CD4-positive, alpha-beta T cell (primary cell): ENCODE measurements around the gene ANKS3. TPM values are rescaled to one million over a fixed set of nuclear protein-coding genes. Genes with fewer than 3 reads are reported as not detected.
A peak's percentile ranks its signal among the peaks of the same experiment; 100 is the strongest.

Experiments used
- ATAC-seq: fragments of 200-7000 bp; cut with Tn5 transposase; one replicate; pipeline ENCODE4 v1.10.0; 2022; ENCODE audit warnings: mild to moderate bottlenecking; ENCODE audit not compliant: poor library complexity
- CTCF ChIA-PET: fragments of 350-600 bp; sonication (Branson Sonifier 250); formaldehyde crosslinking; loops from one replicate; lab custom pipeline; 2021; ENCODE audit warnings: antibody characterized with exemption, inconsistent platforms; lab: Charles Lee
- POLR2A ChIA-PET: fragments of 350-600 bp; sonication (Branson Sonifier 250); formaldehyde crosslinking; loops from one replicate; lab custom pipeline; 2021; ENCODE audit warnings: antibody characterized with exemption, inconsistent platforms; lab: Charles Lee
- DNase-seq, 14 experiments: peaks; one replicate each; pipeline ENCODE4 v3.0.0-alpha.2; 2013 to 2020; ENCODE audit warnings: mixed read lengths in 2 of 14
- H3K27ac ChIP-seq, 2 donors: one replicate each; pipeline versions ENCODE4 v1.5.1 to v1.7.0; 2013; ENCODE audit warnings: low read length in 2 of 2, low read depth in 1 of 2, mild to moderate bottlenecking in 1 of 2
- H3K27me3 ChIP-seq, 2 experiments: 1 replicate in 1 of 2; 2 replicates in 1 of 2; pipeline versions ENCODE4 v1.6.1 to v1.7.0; 2013; ENCODE audit warnings: low read length in 2 of 2, control low read depth in 1 of 2, mild to moderate bottlenecking in 1 of 2, moderate library complexity in 1 of 2; ENCODE audit not compliant: insufficient read depth in 2 of 2, control insufficient read depth in 1 of 2
- H3K36me3 ChIP-seq: one replicate; pipeline ENCODE4 v1.6.1; 2013; ENCODE audit warnings: low read length, control low read depth; ENCODE audit not compliant: insufficient read depth
- H3K4me1 ChIP-seq: one replicate; pipeline ENCODE4 v1.6.1; 2013; ENCODE audit warnings: low read length, control low read depth; ENCODE audit not compliant: insufficient read depth
- H3K4me3 ChIP-seq: one replicate; pipeline ENCODE4 v1.5.1; 2013; ENCODE audit warnings: mild to moderate bottlenecking, low read length, moderate library complexity
- H3K9me3 ChIP-seq, 2 experiments: 1 replicate in 1 of 2; 2 replicates in 1 of 2; pipeline versions ENCODE4 v1.6.1 to v1.7.0; 2013; ENCODE audit warnings: low read length in 2 of 2, mild to moderate bottlenecking in 2 of 2, control low read depth in 1 of 2, moderate library complexity in 1 of 2; ENCODE audit not compliant: control insufficient read depth in 1 of 2, insufficient read depth in 1 of 2
- H3K27ac Mint-ChIP-seq: one replicate; pipeline ENCODE4 v1.8.0; 2020; ENCODE audit warnings: mixed read lengths
- H3K27me3 Mint-ChIP-seq: one replicate; pipeline ENCODE4 v1.8.0; 2021; ENCODE audit warnings: mixed read lengths
- H3K36me3 Mint-ChIP-seq: one replicate; pipeline ENCODE4 v1.8.0; 2021; ENCODE audit warnings: low read depth, mixed read lengths
- H3K4me1 Mint-ChIP-seq: one replicate; pipeline ENCODE4 v1.8.0; 2021; ENCODE audit warnings: low read depth, mixed read lengths
- H3K4me3 Mint-ChIP-seq: one replicate; pipeline ENCODE4 v1.8.0; 2020; ENCODE audit warnings: mild to moderate bottlenecking, mixed read lengths
- H3K9me3 Mint-ChIP-seq: one replicate; pipeline ENCODE4 v1.8.0; 2020; ENCODE audit warnings: mixed read lengths
- intact Hi-C, 2 experiments: fragments of 100-400 bp; cut with DNase I in 1 of 2; cut with micrococcal nuclease in 1 of 2; formaldehyde crosslinking; loops; one replicate each; pipeline versions ENCODE4 v1.15.1 to v1.9.0; 2023 to 2025; cut with DNase I, micrococcal nuclease
- total RNA-seq, 174 experiments: library from RNA in 2 of 174; stranded (reverse) in 2 of 174; gene quantifications; one replicate each; pipeline ENCODE4 v1.2.3 and lab custom pipeline; 2021 to 2026
- TF ChIP-seq, protein P1 (sequence below): fragments of 200-600 bp; IDR thresholded peaks from one replicate; pipeline ENCODE4 v1.8.0; 2022; ENCODE audit warnings: antibody characterized with exemption, mild to moderate bottlenecking

ANKS3 gene
- total RNA-seq, 2 experiments from 2014 or later = 13.5 TPM

DNA sequence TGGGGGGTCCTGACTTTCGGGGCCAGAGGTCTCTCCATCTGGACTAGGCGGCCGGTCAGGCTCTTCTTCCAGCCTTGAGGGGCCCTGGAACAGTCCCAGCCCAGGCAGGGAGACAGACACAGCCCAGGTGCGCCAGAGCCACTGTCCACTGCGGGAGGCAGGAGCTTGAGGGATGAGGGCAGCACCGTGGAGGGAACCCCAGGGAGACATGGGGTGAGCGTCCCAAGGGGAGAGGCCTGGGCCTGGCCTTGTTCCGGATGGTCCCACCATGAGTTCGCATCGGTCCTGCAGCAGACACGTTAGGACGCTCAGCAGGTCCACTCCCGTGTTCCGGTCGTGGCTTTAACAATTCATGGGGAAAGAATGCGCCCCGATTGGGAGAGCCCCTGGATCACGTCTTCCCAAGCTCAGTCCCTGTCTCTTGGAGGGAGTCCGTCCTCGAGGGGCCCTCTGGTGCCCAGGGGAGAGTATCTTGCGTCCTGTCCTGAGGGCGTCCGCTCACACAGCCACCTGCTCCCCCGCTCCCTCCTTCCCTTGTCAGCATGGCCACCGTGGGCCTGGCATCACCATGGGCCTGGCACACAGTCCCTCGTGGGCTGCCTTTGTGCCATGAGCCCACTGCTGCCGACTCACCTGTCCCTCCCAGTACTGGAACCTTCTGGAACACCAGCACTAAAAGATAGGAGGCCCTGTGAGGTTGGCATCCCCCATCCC, 47.4 kb downstream of the ANKS3 start:
- Histone ChIP-seq H3K9me3 (no peaks in the 10 kb centered on the region), H3K27me3 (no peaks in the 10 kb centered on the region), H3K36me3 (peaks cover 38% of the 10 kb centered on the region), H3K27ac (no peak overlapping the region), H3K4me1 (peaks cover 11% of the 10 kb centered on the region), H3K4me3 (no peak overlapping the region)
- POLR2A ChIA-PET = no interaction called here
- H3K4me1 Mint-ChIP-seq = peaks cover 3% of the 10 kb centered on the region
- H3K4me3 Mint-ChIP-seq = no peak overlapping the region
- TF ChIP-seq, protein P1, sequence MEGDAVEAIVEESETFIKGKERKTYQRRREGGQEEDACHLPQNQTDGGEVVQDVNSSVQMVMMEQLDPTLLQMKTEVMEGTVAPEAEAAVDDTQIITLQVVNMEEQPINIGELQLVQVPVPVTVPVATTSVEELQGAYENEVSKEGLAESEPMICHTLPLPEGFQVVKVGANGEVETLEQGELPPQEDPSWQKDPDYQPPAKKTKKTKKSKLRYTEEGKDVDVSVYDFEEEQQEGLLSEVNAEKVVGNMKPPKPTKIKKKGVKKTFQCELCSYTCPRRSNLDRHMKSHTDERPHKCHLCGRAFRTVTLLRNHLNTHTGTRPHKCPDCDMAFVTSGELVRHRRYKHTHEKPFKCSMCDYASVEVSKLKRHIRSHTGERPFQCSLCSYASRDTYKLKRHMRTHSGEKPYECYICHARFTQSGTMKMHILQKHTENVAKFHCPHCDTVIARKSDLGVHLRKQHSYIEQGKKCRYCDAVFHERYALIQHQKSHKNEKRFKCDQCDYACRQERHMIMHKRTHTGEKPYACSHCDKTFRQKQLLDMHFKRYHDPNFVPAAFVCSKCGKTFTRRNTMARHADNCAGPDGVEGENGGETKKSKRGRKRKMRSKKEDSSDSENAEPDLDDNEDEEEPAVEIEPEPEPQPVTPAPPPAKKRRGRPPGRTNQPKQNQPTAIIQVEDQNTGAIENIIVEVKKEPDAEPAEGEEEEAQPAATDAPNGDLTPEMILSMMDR = no peak
- ATAC-seq (no peak), DNase-seq (peak in 2 of 14 experiments; percentile 2 to 23)
- CTCF ChIA-PET = no interaction called here
- intact Hi-C loops = no loop called here
- no peak overlapping the region for H3K27ac Mint-ChIP-seq
- H3K9me3 Mint-ChIP-seq = no peaks in the 10 kb centered on the region
- no peaks in the 10 kb centered on the region for H3K27me3 Mint-ChIP-seq
- peaks cover 27% of the 10 kb centered on the region for H3K36me3 Mint-ChIP-seq

DNA sequence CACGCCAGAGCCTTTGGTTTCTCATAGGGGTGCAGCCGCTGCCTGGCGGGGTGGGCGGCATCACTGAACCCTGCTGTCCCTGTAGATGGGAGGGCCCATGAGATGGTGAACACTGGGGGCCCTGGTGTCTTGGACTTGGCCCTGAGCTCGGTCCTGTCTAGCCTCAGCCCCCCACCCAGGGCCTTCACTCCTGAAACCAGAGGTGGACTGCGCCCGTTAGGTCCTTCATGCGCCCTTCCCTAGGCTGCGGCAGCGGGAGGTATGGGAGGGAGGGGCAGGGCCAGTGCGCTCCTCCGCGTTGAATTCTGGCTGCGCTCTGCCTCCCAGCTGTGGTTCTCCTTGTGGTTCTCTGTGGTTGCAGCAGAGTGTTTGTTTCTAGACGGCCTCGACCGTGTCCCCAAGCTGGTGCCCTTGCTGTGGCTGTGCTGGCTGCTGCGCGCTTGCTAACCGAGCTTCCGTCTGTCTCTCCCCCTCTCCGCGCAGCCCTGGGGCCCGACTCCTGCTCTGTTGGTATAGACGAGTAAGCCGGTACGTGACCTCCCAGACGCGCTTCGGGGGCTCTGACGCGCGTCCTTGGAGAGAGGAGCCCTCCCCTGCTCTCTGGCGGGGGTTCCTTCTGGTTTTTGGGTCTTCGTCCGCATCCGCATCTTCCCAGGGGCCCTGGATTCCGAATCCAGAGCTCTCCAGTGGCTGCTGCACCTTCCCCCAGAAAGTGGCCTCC, 48.1 kb downstream of the ANKS3 start:
- Mint-ChIP-seq H3K36me3 (peaks cover 28% of the 10 kb centered on the region), H3K9me3 (no peaks in the 10 kb centered on the region), H3K27ac (no peak overlapping the region), H3K4me3 (no peak overlapping the region), H3K4me1 (peaks cover 5% of the 10 kb centered on the region), H3K27me3 (no peaks in the 10 kb centered on the region)
- ATAC-seq = no peak
- H3K4me1 ChIP-seq = peaks cover 18% of the 10 kb centered on the region
- H3K9me3 ChIP-seq = no peaks in the 10 kb centered on the region
- CTCF ChIA-PET = no interaction called here
- POLR2A ChIA-PET = no interaction called here
- TF ChIP-seq, protein P1 = no peak
- intact Hi-C loops = no loop called here
- peaks cover 43% of the 10 kb centered on the region for H3K36me3 ChIP-seq
- H3K27ac ChIP-seq = no peak overlapping the region
- peak in 2 of 14 experiments; percentile 1 to 17 for DNase-seq
- no peak overlapping the region for H3K4me3 ChIP-seq
- no peaks in the 10 kb centered on the region for H3K27me3 ChIP-seq

DNA sequence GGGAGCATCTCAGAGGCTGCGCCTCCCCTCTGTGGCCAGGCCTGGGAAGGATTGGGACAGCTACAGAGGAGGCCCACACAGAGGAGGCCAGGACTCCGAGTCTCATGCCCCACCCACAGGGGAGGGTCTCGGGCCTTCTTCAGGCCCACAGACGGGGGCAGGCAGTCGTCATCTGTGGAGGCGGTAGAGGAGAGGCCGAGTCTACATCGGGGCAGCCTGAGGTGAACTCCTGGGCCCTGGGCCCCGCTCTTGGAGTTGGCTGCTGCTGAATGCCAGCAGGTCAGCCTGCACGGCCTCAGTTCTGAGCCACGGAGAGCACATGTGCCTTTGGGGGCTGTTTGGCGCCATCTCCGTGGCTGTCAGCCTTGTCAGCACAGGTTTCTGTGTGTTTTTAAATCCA, 48.8 kb downstream of the ANKS3 start:
- Histone ChIP-seq H3K27me3 (no peaks in the 10 kb centered on the region), H3K27ac (no peak overlapping the region), H3K36me3 (peaks cover 47% of the 10 kb centered on the region), H3K4me1 (peaks cover 22% of the 10 kb centered on the region), H3K4me3 (no peak overlapping the region), H3K9me3 (no peaks in the 10 kb centered on the region)
- POLR2A ChIA-PET = no interaction called here
- Mint-ChIP-seq H3K36me3 (peaks cover 28% of the 10 kb centered on the region), H3K27ac (peak overlapping the region; percentile 24), H3K27me3 (no peaks in the 10 kb centered on the region), H3K4me3 (no peak overlapping the region), H3K4me1 (peaks cover 5% of the 10 kb centered on the region), H3K9me3 (no peaks in the 10 kb centered on the region)
- ATAC-seq (no peak), DNase-seq (peak in 2 of 14 experiments; percentile 2 to 12)
- intact Hi-C loops = no loop called here
- CTCF ChIA-PET = no interaction called here
- TF ChIP-seq, protein P1 = no peak
